ENCODE measurements around the gene MRPL37. TPM values are rescaled to one million over a fixed set of nuclear protein-coding genes. Genes with fewer than 3 reads are reported as not detected.

MRPL37 gene
- total and polyA plus RNA-seq, 4 donors: 18.2 to 49.9 (median 37.1) TPM

GRCh38 chr1:54168206-54168965 is 31.6 kb upstream of the MRPL37 start:
- intact Hi-C loops (cut with DNase I): no loop called here
- DNase-seq (no peak), ATAC-seq (ENCODE audit: low FRiP score) (no peak)
- H3K36me3 ChIP-seq (ENCODE audit: control insufficient read depth in 1 of 2, insufficient read depth in 2 of 2, low read length in 1 of 2): no peaks in the 10 kb centered on the region
- H3K27me3 ChIP-seq (ENCODE audit: control insufficient read depth in 1 of 2, insufficient read depth in 2 of 2, low read length in 1 of 2): no peaks in the 10 kb centered on the region
- H3K9me3 ChIP-seq (ENCODE audit: control insufficient read depth, low read length): no peaks in the 10 kb centered on the region
- H3K27ac ChIP-seq (ENCODE audit: low read depth in 1 of 2, low read length in 2 of 2): no peak overlapping the region
- no peaks in the 10 kb centered on the region for H3K4me1 ChIP-seq (ENCODE audit: control insufficient read depth in 1 of 2, insufficient read depth in 2 of 2, low read length in 2 of 2)
- H3K4me3 ChIP-seq (ENCODE audit: low read length in 2 of 2): no peak overlapping the region
- 79 to 90% methylated on average over 7 to 8 of the region's 8 CpGs for WGBS, 2 donors

- no peaks in the 10 kb centered on the region for H3K4me1 ChIP-seq (ENCODE audit: control insufficient read depth in 1 of 2, insufficient read depth in 2 of 2, low read length in 2 of 2)
- WGBS, 2 donors: 64 to 65% methylated on average over 3 of the region's 3 CpGs
- no peak overlapping the region for H3K27ac ChIP-seq (ENCODE audit: low read depth in 1 of 2, low read length in 2 of 2)
- DNase-seq (no peak), ATAC-seq (ENCODE audit: low FRiP score) (no peak)
- H3K9me3 ChIP-seq (ENCODE audit: control insufficient read depth, low read length): no peaks in the 10 kb centered on the region
- intact Hi-C loops (cut with DNase I): no loop called here
- H3K27me3 ChIP-seq (ENCODE audit: control insufficient read depth in 1 of 2, insufficient read depth in 2 of 2, low read length in 1 of 2): no peaks in the 10 kb centered on the region
- H3K4me3 ChIP-seq (ENCODE audit: low read length in 2 of 2): no peak overlapping the region
- H3K36me3 ChIP-seq (ENCODE audit: control insufficient read depth in 1 of 2, insufficient read depth in 2 of 2, low read length in 1 of 2): peaks cover 0 to 1% of the 10 kb centered on the region in 2 donors
Observed at GRCh38 chr1:54169068-54169467, 30.9 kb upstream of the MRPL37 start.

GRCh38 chr1:54171016-54171415 is 29.0 kb upstream of the MRPL37 start:
- H3K27ac ChIP-seq (ENCODE audit: low read depth in 1 of 2, low read length in 2 of 2): no peak overlapping the region
- WGBS, 2 donors: 85 to 87% methylated on average over 8 of the region's 8 CpGs
- peaks cover 0 to 5% of the 10 kb centered on the region in 2 donors for H3K36me3 ChIP-seq (ENCODE audit: control insufficient read depth in 1 of 2, insufficient read depth in 2 of 2, low read length in 1 of 2)
- DNase-seq: no peak
- no peaks in the 10 kb centered on the region for H3K4me1 ChIP-seq (ENCODE audit: control insufficient read depth in 1 of 2, insufficient read depth in 2 of 2, low read length in 2 of 2)
- intact Hi-C loops (cut with DNase I): no loop called here
- no peaks in the 10 kb centered on the region for H3K27me3 ChIP-seq (ENCODE audit: control insufficient read depth in 1 of 2, insufficient read depth in 2 of 2, low read length in 1 of 2)
- no peaks in the 10 kb centered on the region for H3K9me3 ChIP-seq (ENCODE audit: control insufficient read depth, low read length)
- ATAC-seq (ENCODE audit: low FRiP score): no peak
- H3K4me3 ChIP-seq (ENCODE audit: low read length in 2 of 2): no peak overlapping the region

GRCh38 chr1:54171606-54172005 is 28.4 kb upstream of the MRPL37 start:
- ATAC-seq (ENCODE audit: low FRiP score) (no peak), DNase-seq (no peak)
- H3K27me3 ChIP-seq (ENCODE audit: control insufficient read depth in 1 of 2, insufficient read depth in 2 of 2, low read length in 1 of 2): no peaks in the 10 kb centered on the region
- WGBS, 2 donors: 88 to 89% methylated on average over 8 of the region's 8 CpGs
- H3K9me3 ChIP-seq (ENCODE audit: control insufficient read depth, low read length): no peaks in the 10 kb centered on the region
- intact Hi-C loops (cut with DNase I): no loop called here
- no peaks in the 10 kb centered on the region for H3K4me1 ChIP-seq (ENCODE audit: control insufficient read depth in 1 of 2, insufficient read depth in 2 of 2, low read length in 2 of 2)
- no peak overlapping the region for H3K27ac ChIP-seq (ENCODE audit: low read depth in 1 of 2, low read length in 2 of 2)
- H3K36me3 ChIP-seq (ENCODE audit: control insufficient read depth in 1 of 2, insufficient read depth in 2 of 2, low read length in 1 of 2): peaks cover 0 to 5% of the 10 kb centered on the region in 2 donors
- no peak overlapping the region for H3K4me3 ChIP-seq (ENCODE audit: low read length in 2 of 2)

- H3K4me3 ChIP-seq (ENCODE audit: low read length in 2 of 2): no peak overlapping the region
- no peaks in the 10 kb centered on the region for H3K27me3 ChIP-seq (ENCODE audit: control insufficient read depth in 1 of 2, insufficient read depth in 2 of 2, low read length in 1 of 2)
- ATAC-seq (ENCODE audit: low FRiP score) (no peak), DNase-seq (no peak)
- intact Hi-C loops (cut with DNase I): no loop called here
- no peak overlapping the region for H3K27ac ChIP-seq (ENCODE audit: low read depth in 1 of 2, low read length in 2 of 2)
- 80 to 85% methylated on average over 10 of the region's 10 CpGs for WGBS, 2 donors
- H3K4me1 ChIP-seq (ENCODE audit: control insufficient read depth in 1 of 2, insufficient read depth in 2 of 2, low read length in 2 of 2): no peaks in the 10 kb centered on the region
- peaks cover 0 to 5% of the 10 kb centered on the region in 2 donors for H3K36me3 ChIP-seq (ENCODE audit: control insufficient read depth in 1 of 2, insufficient read depth in 2 of 2, low read length in 1 of 2)
- H3K9me3 ChIP-seq (ENCODE audit: control insufficient read depth, low read length): no peaks in the 10 kb centered on the region
Observed at GRCh38 chr1:54172614-54173599, 27.1 kb upstream of the MRPL37 start.

- ATAC-seq (ENCODE audit: low FRiP score): no peak
- Histone ChIP-seq H3K36me3 (ENCODE audit: control insufficient read depth in 1 of 2, insufficient read depth in 2 of 2, low read length in 1 of 2) (peaks cover 0 to 5% of the 10 kb centered on the region in 2 donors), H3K27ac (ENCODE audit: low read depth in 1 of 2, low read length in 2 of 2) (no peak overlapping the region), H3K4me1 (ENCODE audit: control insufficient read depth in 1 of 2, insufficient read depth in 2 of 2, low read length in 2 of 2) (no peaks in the 10 kb centered on the region), H3K27me3 (ENCODE audit: control insufficient read depth in 1 of 2, insufficient read depth in 2 of 2, low read length in 1 of 2) (no peaks in the 10 kb centered on the region), H3K4me3 (ENCODE audit: low read length in 2 of 2) (no peak overlapping the region), H3K9me3 (ENCODE audit: control insufficient read depth, low read length) (no peaks in the 10 kb centered on the region)
- 72 to 74% methylated on average over 9 of the region's 9 CpGs for WGBS, 2 donors
- DNase-seq: no peak
- intact Hi-C loops (cut with DNase I): no loop called here
Observed at GRCh38 chr1:54173681-54174080, 26.3 kb upstream of the MRPL37 start.

GRCh38 chr1:54174106-54174505 is 25.9 kb upstream of the MRPL37 start:
- 91 to 93% methylated on average over 4 of the region's 4 CpGs for WGBS, 2 donors
- intact Hi-C loops (cut with DNase I): no loop called here
- ATAC-seq (ENCODE audit: low FRiP score) (no peak), DNase-seq (no peak)
- Histone ChIP-seq H3K27ac (ENCODE audit: low read depth in 1 of 2, low read length in 2 of 2) (no peak overlapping the region), H3K4me1 (ENCODE audit: control insufficient read depth in 1 of 2, insufficient read depth in 2 of 2, low read length in 2 of 2) (no peaks in the 10 kb centered on the region), H3K9me3 (ENCODE audit: control insufficient read depth, low read length) (no peaks in the 10 kb centered on the region), H3K27me3 (ENCODE audit: control insufficient read depth in 1 of 2, insufficient read depth in 2 of 2, low read length in 1 of 2) (no peaks in the 10 kb centered on the region), H3K36me3 (ENCODE audit: control insufficient read depth in 1 of 2, insufficient read depth in 2 of 2, low read length in 1 of 2) (peaks cover 0 to 5% of the 10 kb centered on the region in 2 donors), H3K4me3 (ENCODE audit: low read length in 2 of 2) (no peak overlapping the region)

- no peak for ATAC-seq (ENCODE audit: low FRiP score)
- H3K27me3 ChIP-seq (ENCODE audit: control insufficient read depth in 1 of 2, insufficient read depth in 2 of 2, low read length in 1 of 2): no peaks in the 10 kb centered on the region
- no peak for DNase-seq
- H3K4me3 ChIP-seq (ENCODE audit: low read length in 2 of 2): no peak overlapping the region
- peaks cover 0 to 6% of the 10 kb centered on the region in 2 donors for H3K36me3 ChIP-seq (ENCODE audit: control insufficient read depth in 1 of 2, insufficient read depth in 2 of 2, low read length in 1 of 2)
- WGBS, 2 donors: 94 to 95% methylated on average over 6 of the region's 6 CpGs
- H3K27ac ChIP-seq (ENCODE audit: low read depth in 1 of 2, low read length in 2 of 2): no peak overlapping the region
- intact Hi-C loops (cut with DNase I): no loop called here
- no peaks in the 10 kb centered on the region for H3K4me1 ChIP-seq (ENCODE audit: control insufficient read depth in 1 of 2, insufficient read depth in 2 of 2, low read length in 2 of 2)
- no peaks in the 10 kb centered on the region for H3K9me3 ChIP-seq (ENCODE audit: control insufficient read depth, low read length)
Observed at GRCh38 chr1:54176621-54177327, 23.2 kb upstream of the MRPL37 start.

Measured in aorta (tissue), 5 donors.